Nephron (organoid): ENCODE measurements around the gene FSTL5.

Experiments
- H3K27ac Mint-ChIP-seq, 3 experiments: 2 replicates each; pipeline ENCODE4 v1.8.0; 2020; ENCODE audit warnings: mixed read lengths in 3 of 3, mild to moderate bottlenecking in 2 of 3, moderate library complexity in 1 of 3
- H3K27me3 Mint-ChIP-seq: 2 replicates; pipeline ENCODE4 v1.8.0; 2021; ENCODE audit warnings: low read depth, mild to moderate bottlenecking, moderate library complexity, mixed read lengths
- H3K36me3 Mint-ChIP-seq: 2 replicates; pipeline ENCODE4 v1.8.0; 2020; ENCODE audit warnings: low read depth, mixed read lengths
- H3K4me1 Mint-ChIP-seq: 2 replicates; pipeline ENCODE4 v1.8.0; 2020; ENCODE audit warnings: mixed read lengths
- H3K4me3 Mint-ChIP-seq, 3 experiments: 2 replicates each; pipeline ENCODE4 v1.8.0; 2020; ENCODE audit warnings: mild to moderate bottlenecking in 3 of 3, mixed read lengths in 3 of 3, moderate library complexity in 2 of 3
- H3K9me3 Mint-ChIP-seq: 2 replicates; pipeline ENCODE4 v1.8.0; 2020; ENCODE audit warnings: mixed read lengths
- CTCF ChIP-seq, 3 experiments: fragments of 200-600 bp; sonication (generic); IDR thresholded peaks; one replicate each; pipeline ENCODE4 v1.5.0; 2021; ENCODE audit warnings: antibody characterized with exemption in 3 of 3; ENCODE audit not compliant: unreplicated experiment in 3 of 3

The FSTL5 gene

GRCh38 chr4:161540265-161540664, 623.5 kb downstream of the FSTL5 start:
- Mint-ChIP-seq H3K4me3 (no peak overlapping the region), H3K27me3 (no peaks in the 10 kb centered on the region), H3K27ac (no peak overlapping the region), H3K36me3 (no peaks in the 10 kb centered on the region), H3K9me3 (peaks cover 6% of the 10 kb centered on the region), H3K4me1 (no peaks in the 10 kb centered on the region)
- no peak for TF ChIP-seq CTCF (IDR thresholded peaks at IDR 0.05; ENCODE audit: unreplicated experiment in 3 of 3)

GRCh38 chr4:161538941-161539340, 624.9 kb downstream of the FSTL5 start:
- no peaks in the 10 kb centered on the region for H3K27me3 Mint-ChIP-seq
- H3K36me3 Mint-ChIP-seq: no peaks in the 10 kb centered on the region
- no peak overlapping the region for H3K27ac Mint-ChIP-seq
- no peak overlapping the region for H3K4me3 Mint-ChIP-seq
- H3K4me1 Mint-ChIP-seq: no peaks in the 10 kb centered on the region
- TF ChIP-seq CTCF (IDR thresholded peaks at IDR 0.05; ENCODE audit: unreplicated experiment in 3 of 3): no peak
- H3K9me3 Mint-ChIP-seq: peaks cover 7% of the 10 kb centered on the region

GRCh38 chr4:161530710-161531109, 633.1 kb downstream of the FSTL5 start:
- H3K4me3 Mint-ChIP-seq: no peak overlapping the region

GRCh38 chr4:161525121-161525520, 638.7 kb downstream of the FSTL5 start:
- peaks cover 12% of the 10 kb centered on the region for H3K4me1 Mint-ChIP-seq
- no peak overlapping the region for H3K4me3 Mint-ChIP-seq
- H3K9me3 Mint-ChIP-seq: peaks cover 3% of the 10 kb centered on the region
- no peak overlapping the region for H3K27ac Mint-ChIP-seq
- H3K27me3 Mint-ChIP-seq: peaks cover 4% of the 10 kb centered on the region
- no peak for TF ChIP-seq CTCF (IDR thresholded peaks at IDR 0.05; ENCODE audit: unreplicated experiment in 3 of 3)
- H3K36me3 Mint-ChIP-seq: no peaks in the 10 kb centered on the region

More at GRCh38 chr4:161530710-161531109, 633.1 kb downstream of the FSTL5 start:
- Mint-ChIP-seq H3K27ac (no peak overlapping the region), H3K4me1 (peaks cover 7% of the 10 kb centered on the region), H3K36me3 (no peaks in the 10 kb centered on the region), H3K27me3 (no peaks in the 10 kb centered on the region), H3K9me3 (peaks cover 8% of the 10 kb centered on the region)
- no peak for TF ChIP-seq CTCF (IDR thresholded peaks at IDR 0.05; ENCODE audit: unreplicated experiment in 3 of 3)

GRCh38 chr4:161522031-161522430, 641.8 kb downstream of the FSTL5 start:
- TF ChIP-seq CTCF (IDR thresholded peaks at IDR 0.05; ENCODE audit: unreplicated experiment in 3 of 3): no peak
- peak overlapping the region in 1 of 3 experiments; percentile 0 for H3K4me3 Mint-ChIP-seq
- H3K27ac Mint-ChIP-seq: peak overlapping the region; percentile 70 to 93 (median 78)
- H3K36me3 Mint-ChIP-seq: no peaks in the 10 kb centered on the region
- peaks cover 18% of the 10 kb centered on the region for H3K4me1 Mint-ChIP-seq
- peaks cover 4% of the 10 kb centered on the region for H3K27me3 Mint-ChIP-seq
- no peaks in the 10 kb centered on the region for H3K9me3 Mint-ChIP-seq

GRCh38 chr4:161519611-161520010, 644.2 kb downstream of the FSTL5 start:
- Mint-ChIP-seq H3K4me3 (no peak overlapping the region), H3K27me3 (peaks cover 3% of the 10 kb centered on the region), H3K27ac (no peak overlapping the region), H3K4me1 (peaks cover 18% of the 10 kb centered on the region), H3K36me3 (no peaks in the 10 kb centered on the region), H3K9me3 (no peaks in the 10 kb centered on the region)
- no peak for TF ChIP-seq CTCF (IDR thresholded peaks at IDR 0.05; ENCODE audit: unreplicated experiment in 3 of 3)
